ENCODE results near the gene FSCN2.

DNA sequence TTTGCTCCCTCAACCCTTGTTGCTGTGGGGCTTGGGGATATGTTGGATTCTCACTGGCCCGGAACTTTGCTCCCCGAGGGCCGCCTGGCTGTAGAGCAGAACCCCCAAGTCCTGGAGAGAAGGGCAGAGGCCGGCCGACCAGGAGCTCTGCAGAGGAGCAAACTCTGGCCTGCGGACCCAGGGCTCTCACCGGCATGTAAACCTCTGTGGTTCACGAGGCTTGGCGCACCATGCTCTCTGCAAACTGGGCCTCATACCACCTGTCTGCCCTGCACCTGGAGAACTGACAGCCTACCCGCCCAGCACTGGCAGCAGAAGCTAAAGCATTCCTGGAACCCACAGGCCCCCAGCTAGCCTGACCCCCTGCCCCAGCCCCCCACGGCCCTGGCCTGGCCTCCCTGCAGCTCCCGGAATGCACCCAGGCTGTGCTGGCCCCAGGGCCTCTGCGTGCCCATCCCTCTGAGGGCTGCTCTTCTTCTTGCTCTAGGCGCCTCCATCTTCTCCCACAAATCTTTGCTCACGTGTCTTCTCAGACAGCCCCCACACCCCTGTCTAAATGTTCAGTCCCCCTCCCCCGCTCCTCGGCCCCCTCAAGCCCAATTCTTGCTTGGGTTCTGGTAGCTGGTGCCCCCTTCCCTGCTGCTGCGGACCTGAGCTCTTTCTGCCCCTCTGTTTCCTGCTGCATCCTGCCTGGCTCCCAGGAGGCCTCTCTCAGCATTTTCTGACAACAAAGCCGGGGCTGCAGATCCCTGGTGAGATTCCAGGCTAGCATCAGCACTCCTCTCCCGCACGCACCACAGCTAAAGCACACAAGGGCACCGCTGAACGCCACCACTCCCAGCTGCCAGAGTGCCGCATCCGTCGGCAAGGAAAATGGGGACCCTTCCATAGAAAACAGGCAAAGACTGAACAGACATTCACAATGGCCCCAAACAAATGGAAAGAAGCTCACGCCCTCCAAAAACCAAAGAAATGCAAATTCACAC is 38.9 kb upstream of the FSCN2 start:
- TF ChIP-seq, protein P1, sequence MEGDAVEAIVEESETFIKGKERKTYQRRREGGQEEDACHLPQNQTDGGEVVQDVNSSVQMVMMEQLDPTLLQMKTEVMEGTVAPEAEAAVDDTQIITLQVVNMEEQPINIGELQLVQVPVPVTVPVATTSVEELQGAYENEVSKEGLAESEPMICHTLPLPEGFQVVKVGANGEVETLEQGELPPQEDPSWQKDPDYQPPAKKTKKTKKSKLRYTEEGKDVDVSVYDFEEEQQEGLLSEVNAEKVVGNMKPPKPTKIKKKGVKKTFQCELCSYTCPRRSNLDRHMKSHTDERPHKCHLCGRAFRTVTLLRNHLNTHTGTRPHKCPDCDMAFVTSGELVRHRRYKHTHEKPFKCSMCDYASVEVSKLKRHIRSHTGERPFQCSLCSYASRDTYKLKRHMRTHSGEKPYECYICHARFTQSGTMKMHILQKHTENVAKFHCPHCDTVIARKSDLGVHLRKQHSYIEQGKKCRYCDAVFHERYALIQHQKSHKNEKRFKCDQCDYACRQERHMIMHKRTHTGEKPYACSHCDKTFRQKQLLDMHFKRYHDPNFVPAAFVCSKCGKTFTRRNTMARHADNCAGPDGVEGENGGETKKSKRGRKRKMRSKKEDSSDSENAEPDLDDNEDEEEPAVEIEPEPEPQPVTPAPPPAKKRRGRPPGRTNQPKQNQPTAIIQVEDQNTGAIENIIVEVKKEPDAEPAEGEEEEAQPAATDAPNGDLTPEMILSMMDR (IDR thresholded peaks at IDR 0.05; ENCODE audit: low read length) = no peak
- no peak for TF ChIP-seq EZH2 (IDR thresholded peaks at IDR 0.05; ENCODE audit: borderline replicate concordance, low read length)
